Stomach (tissue), 9 donors: ENCODE results near the gene NR5A2. TPM values are rescaled to one million over a fixed set of nuclear protein-coding genes. Genes with fewer than 3 reads are reported as not detected.

Experiments
- DNase-seq, 2 donors: peaks; one replicate each; pipeline versions ENCODE4 v3.0.0 to v3.0.0-alpha.2; 2013 to 2019
- H3K27ac ChIP-seq, 5 donors: fragments of 200-600 bp in 4 of 5; sonication (generic) in 4 of 5; one replicate each; pipeline ENCODE4 v1.5.1; 2013 to 2019; ENCODE audit warnings: mild to moderate bottlenecking in 1 of 5, moderate library complexity in 1 of 5
- H3K27me3 ChIP-seq, 3 donors: fragments of 200-600 bp; sonication (generic); one replicate each; pipeline ENCODE4 v1.5.1; 2017 to 2019; ENCODE audit warnings: mixed run types in 1 of 3
- H3K36me3 ChIP-seq, 4 donors: fragments of 200-600 bp; sonication (generic); 1 replicate in 3 of 4; 2 replicates in 1 of 4; pipeline ENCODE4 v1.5.1; 2016 to 2019
- H3K4me1 ChIP-seq, 4 donors: fragments of 200-600 bp; sonication (generic); one replicate each; pipeline ENCODE4 v1.5.1; 2016 to 2019
- H3K4me3 ChIP-seq, 4 donors: fragments of 200-600 bp; sonication (generic) in 3 of 4; one replicate each; pipeline ENCODE4 v1.5.1; 2016 to 2019; ENCODE audit warnings: mild to moderate bottlenecking in 1 of 4
- H3K9me3 ChIP-seq, 4 donors: fragments of 200-600 bp; sonication (generic); one replicate each; pipeline ENCODE4 v1.5.1; 2016 to 2019
- EP300 ChIP-seq: sonication (generic); formaldehyde crosslinking; IDR thresholded peaks from one replicate; pipeline ENCODE4 v1.6.1; 2017; ENCODE audit warnings: antibody characterized with exemption
- POLR2A ChIP-seq, 4 donors: fragments of 450-650 bp; IDR thresholded peaks; one replicate each; pipeline ENCODE4 v1.6.1; 2016; ENCODE audit warnings: antibody characterized with exemption in 4 of 4, control low read depth in 2 of 4, mild to moderate bottlenecking in 1 of 4, moderate library complexity in 1 of 4
- POLR2AphosphoS5 ChIP-seq, 3 donors: sonication (generic); formaldehyde crosslinking; IDR thresholded peaks; one replicate each; pipeline ENCODE4 v1.6.1; 2016; ENCODE audit warnings: antibody characterized with exemption in 3 of 3
- WGBS, 5 donors: extraction: QIAGEN DNeasy Blood & Tissue Kit in 3 of 5; methylation state at CpG; one replicate each; pipeline versions ENCODE4 v1.1.5 to v1.1.7; 2013 to 2018; 5-methylcytosine and 5-hydroxymethylcytosine counted together
- intact Hi-C: fragments of 100-400 bp; cut with DNase I; formaldehyde crosslinking; loops from one replicate; pipeline ENCODE4 v1.15.1; 2023; ENCODE audit warnings: low total_unique reads
- polyA plus RNA-seq, 3 donors: library from polyadenylated mRNA; stranded (reverse); fragments of 200-250 nt; gene quantifications; one replicate each; pipeline ENCODE4 v1.2.3, GENCODE V29; 2013
- total RNA-seq, 5 donors: library from RNA; depleted of rRNA; stranded (reverse); fragments of >200 nt; gene quantifications; one replicate each; pipeline versions ENCODE4 v1.1.0 to v1.2.3, GENCODE V29; 2014 to 2016
- TF ChIP-seq, protein P1 (sequence below), 7 experiments: fragments of 450-650 bp in 4 of 7; fragments of 200-600 bp in 3 of 7; sonication (generic) in 3 of 7; IDR thresholded peaks; one replicate each; pipeline ENCODE4 v1.5.1; 2016 to 2019; ENCODE audit warnings: antibody characterized with exemption in 7 of 7, control low read depth in 2 of 7, mild to moderate bottlenecking in 1 of 7
- donor health status: healthy with polysubstance abuse.
- donor health status: Bipolar disorder and iron deficiency.
- donor health status: healthy.

NR5A2 gene
- total and polyA plus RNA-seq, 8 donors, result 0.33 to 227 (median 0.46) TPM; not detected in 1

DNA sequence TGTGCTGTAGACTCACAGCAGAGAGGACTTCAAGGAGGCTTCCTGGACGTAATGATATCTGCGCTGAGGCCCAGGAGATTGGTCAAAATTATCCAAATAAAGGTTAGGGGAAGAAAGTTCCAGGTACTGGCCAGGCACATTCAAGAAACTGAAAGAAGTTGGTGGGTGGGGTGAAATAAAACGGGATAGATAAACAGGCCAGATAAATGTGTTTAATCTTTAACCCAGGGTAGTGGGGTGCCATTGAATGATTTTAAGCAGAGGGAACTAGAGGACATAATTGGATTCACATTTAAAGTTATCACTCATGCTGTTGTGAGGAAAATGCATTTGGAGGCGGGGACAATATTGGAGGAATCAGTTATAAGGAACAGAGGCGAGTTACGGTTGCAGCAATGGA lies 134.7 kb downstream of the NR5A2 start:
- Histone ChIP-seq H3K9me3 (no peaks in the 10 kb centered on the region), H3K4me3 (no peak overlapping the region), H3K4me1 (no peaks in the 10 kb centered on the region), H3K36me3 (no peaks in the 10 kb centered on the region), H3K27me3 (no peaks in the 10 kb centered on the region), H3K27ac (no peak overlapping the region)
- no peak for DNase-seq
- intact Hi-C loops, result no loop called here
- no peak for TF ChIP-seq POLR2AphosphoS5 (IDR thresholded peaks at IDR 0.05)
- no peak for TF ChIP-seq POLR2A (IDR thresholded peaks at IDR 0.05)
- TF ChIP-seq EP300, result no peak
- TF ChIP-seq, protein P1, sequence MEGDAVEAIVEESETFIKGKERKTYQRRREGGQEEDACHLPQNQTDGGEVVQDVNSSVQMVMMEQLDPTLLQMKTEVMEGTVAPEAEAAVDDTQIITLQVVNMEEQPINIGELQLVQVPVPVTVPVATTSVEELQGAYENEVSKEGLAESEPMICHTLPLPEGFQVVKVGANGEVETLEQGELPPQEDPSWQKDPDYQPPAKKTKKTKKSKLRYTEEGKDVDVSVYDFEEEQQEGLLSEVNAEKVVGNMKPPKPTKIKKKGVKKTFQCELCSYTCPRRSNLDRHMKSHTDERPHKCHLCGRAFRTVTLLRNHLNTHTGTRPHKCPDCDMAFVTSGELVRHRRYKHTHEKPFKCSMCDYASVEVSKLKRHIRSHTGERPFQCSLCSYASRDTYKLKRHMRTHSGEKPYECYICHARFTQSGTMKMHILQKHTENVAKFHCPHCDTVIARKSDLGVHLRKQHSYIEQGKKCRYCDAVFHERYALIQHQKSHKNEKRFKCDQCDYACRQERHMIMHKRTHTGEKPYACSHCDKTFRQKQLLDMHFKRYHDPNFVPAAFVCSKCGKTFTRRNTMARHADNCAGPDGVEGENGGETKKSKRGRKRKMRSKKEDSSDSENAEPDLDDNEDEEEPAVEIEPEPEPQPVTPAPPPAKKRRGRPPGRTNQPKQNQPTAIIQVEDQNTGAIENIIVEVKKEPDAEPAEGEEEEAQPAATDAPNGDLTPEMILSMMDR (IDR thresholded peaks at IDR 0.05), result no peak
- 49 to 76% (median 57%) methylated on average over 6 of the region's 6 CpGs for WGBS, 5 donors

GRCh38 chr1:200162877-200163276 lies 135.4 kb downstream of the NR5A2 start:
- intact Hi-C loops, result no loop called here
- Histone ChIP-seq H3K27ac (no peak overlapping the region), H3K36me3 (no peaks in the 10 kb centered on the region), H3K4me1 (no peaks in the 10 kb centered on the region), H3K9me3 (no peaks in the 10 kb centered on the region), H3K27me3 (no peaks in the 10 kb centered on the region), H3K4me3 (no peak overlapping the region)
- TF ChIP-seq, protein P1 (IDR thresholded peaks at IDR 0.05), result no peak
- DNase-seq, result no peak

GRCh38 chr1:200163911-200164310 lies 136.4 kb downstream of the NR5A2 start:
- no peak for TF ChIP-seq EP300
- no peak for TF ChIP-seq POLR2AphosphoS5 (IDR thresholded peaks at IDR 0.05)
- no peak for TF ChIP-seq POLR2A (IDR thresholded peaks at IDR 0.05)
- TF ChIP-seq, protein P1 (IDR thresholded peaks at IDR 0.05), result no peak
- Histone ChIP-seq H3K27me3 (no peaks in the 10 kb centered on the region), H3K4me3 (no peak overlapping the region), H3K4me1 (no peaks in the 10 kb centered on the region), H3K36me3 (no peaks in the 10 kb centered on the region), H3K9me3 (no peaks in the 10 kb centered on the region), H3K27ac (no peak overlapping the region)
- no peak for DNase-seq
- intact Hi-C loops, result no loop called here
- WGBS, 5 donors, result 91 to 98% (median 95%) methylated on average over 3 of the region's 3 CpGs

DNA sequence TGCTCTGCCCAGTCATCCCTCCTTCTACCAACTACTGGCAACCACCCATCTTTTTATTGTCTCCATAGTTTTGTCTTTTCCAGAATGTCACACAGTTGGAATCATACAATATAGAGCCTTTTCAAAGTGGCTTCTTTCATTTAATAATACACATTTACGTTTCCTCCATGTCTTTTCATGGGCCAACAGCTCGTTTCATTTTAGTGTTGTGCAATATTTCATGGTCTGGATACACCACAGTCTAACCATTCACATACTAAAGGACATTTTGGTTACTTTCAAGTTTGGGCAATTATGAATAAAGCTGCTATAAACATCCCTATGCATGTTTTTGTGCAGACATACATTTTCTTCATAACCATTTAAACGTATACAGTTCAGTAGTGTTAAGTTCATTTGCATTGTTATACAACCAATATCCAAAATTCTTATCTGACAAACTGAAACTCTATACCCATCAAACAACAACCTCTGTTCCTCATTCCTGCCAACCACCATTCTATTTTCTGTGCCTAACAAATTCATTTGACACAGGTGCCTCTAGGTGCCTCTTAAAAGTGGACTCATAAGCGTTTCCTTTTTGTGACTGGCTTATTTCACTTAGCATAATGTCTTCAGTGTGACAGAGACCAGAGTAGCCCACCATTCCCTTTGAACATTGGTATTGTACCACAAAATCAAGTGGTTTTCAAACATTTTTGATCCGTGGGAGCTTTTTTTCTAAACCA lies 138.1 kb downstream of the NR5A2 start:
- 84 to 93% (median 88%) methylated on average over 5 of the region's 5 CpGs for WGBS, 5 donors
- intact Hi-C loops, result no loop called here

More for the DNA sequence above, 138.1 kb downstream of the NR5A2 start:
- no peak for TF ChIP-seq POLR2AphosphoS5 (IDR thresholded peaks at IDR 0.05)
- no peak for TF ChIP-seq EP300
- TF ChIP-seq, protein P1 (IDR thresholded peaks at IDR 0.05), result no peak
- TF ChIP-seq POLR2A (IDR thresholded peaks at IDR 0.05), result no peak
- Histone ChIP-seq H3K9me3 (no peaks in the 10 kb centered on the region), H3K27ac (no peak overlapping the region), H3K4me1 (no peaks in the 10 kb centered on the region), H3K27me3 (no peaks in the 10 kb centered on the region), H3K36me3 (no peaks in the 10 kb centered on the region), H3K4me3 (no peak overlapping the region)
- no peak for DNase-seq
